ENCODE data around the gene REN. TPM values are rescaled to one million over a fixed set of nuclear protein-coding genes. Genes with fewer than 3 reads are reported as not detected.

The REN gene
- total and polyA plus RNA-seq, 4 donors: 0.05 to 0.25 (median 0.15) TPM; not detected in 1

GRCh38 chr1:204130178-204130577 lies 36.0 kb downstream of the REN start:
- Histone ChIP-seq H3K27me3 (ENCODE audit: control insufficient read depth in 4 of 4, insufficient read depth in 4 of 4, low read length in 3 of 4) (no peaks in the 10 kb centered on the region), H3K36me3 (ENCODE audit: control insufficient read depth in 4 of 4, insufficient read depth in 3 of 4, low read depth in 1 of 4, low read length in 3 of 4) (peaks cover 4 to 23% (median 17%) of the 10 kb centered on the region in 4 donors), H3K9ac (ENCODE audit: low read depth in 1 of 2, low read length in 2 of 2) (peak overlapping the region in 1 of 2 donors; percentile 66), H3K4me3 (ENCODE audit: low read depth in 1 of 3, low read length in 3 of 3) (peak overlapping the region in 1 of 3 donors; percentile 27), H3K9me3 (ENCODE audit: control insufficient read depth in 4 of 4, low read length in 3 of 4) (no peaks in the 10 kb centered on the region), H3K4me1 (ENCODE audit: control insufficient read depth in 4 of 4, insufficient read depth in 4 of 4, low read length in 3 of 4) (peaks cover 14 to 80% (median 64%) of the 10 kb centered on the region in 4 donors), H3K27ac (ENCODE audit: low read depth in 1 of 2, low read length in 2 of 2) (peak overlapping the region; percentile 83 to 89)
- 35% methylated on average over 4 of the region's 4 CpGs for WGBS
- no peak for TF ChIP-seq ZBTB33 (IDR thresholded peaks at IDR 0.05)
- TF ChIP-seq ATF3 (IDR thresholded peaks at IDR 0.05): peak; percentile 45
- TF ChIP-seq TAF1 (conservative IDR thresholded peaks at IDR 0.05): peak; percentile 43
- peak; percentile 50 to 88 for TF ChIP-seq JUND (IDR thresholded peaks at IDR 0.05)
- peak; percentile 80 for TF ChIP-seq MAX (IDR thresholded peaks at IDR 0.05)
- peak; percentile 91 for TF ChIP-seq HNF4G (IDR thresholded peaks at IDR 0.05)
- TF ChIP-seq RAD21 (IDR thresholded peaks at IDR 0.05): peak; percentile 35 to 70
- TF ChIP-seq REST (IDR thresholded peaks at IDR 0.05): peak; percentile 79
- TF ChIP-seq SP1 (IDR thresholded peaks at IDR 0.05): peak; percentile 96
- TF ChIP-seq RXRA (IDR thresholded peaks at IDR 0.05): peak; percentile 97 to 98
- no peak for TF ChIP-seq EGR1 (IDR thresholded peaks at IDR 0.05; ENCODE audit: low read depth in 2 of 2)
- TF ChIP-seq CTCF (IDR thresholded peaks at IDR 0.05; ENCODE audit: low read depth, low read length, missing input control): peak; percentile 20
- TF ChIP-seq NR2F2 (IDR thresholded peaks at IDR 0.05): peak; percentile 68
- peak in 1 of 2 donors; percentile 56 for TF ChIP-seq GABPA (IDR thresholded peaks at IDR 0.05 in 1 of 2, conservative IDR thresholded peaks at IDR 0.05 in 1 of 2)
- TF ChIP-seq FOXA2 (IDR thresholded peaks at IDR 0.05): peak; percentile 69
- TF ChIP-seq FOXA1 (IDR thresholded peaks at IDR 0.05): no peak
- TF ChIP-seq HNF4A (conservative IDR thresholded peaks at IDR 0.05): peak; percentile 98 to 99
- TF ChIP-seq YY1 (IDR thresholded peaks at IDR 0.05): peak; percentile 72
- DNase-seq (ENCODE audit: low spot score): no peak

Measured in liver (tissue), 9 donors.